GM19452 (cell line): Measurements from ENCODE around the gene RBPMS2.
"Not testable (repeated sequence)": the region's sequence is repeated elsewhere in the genome, so short reads cannot be mapped to it uniquely, and the experiment has no call there.

Source experiments
- ATAC-seq: cut with Tn5 transposase; IDR thresholded peaks from one replicate; pipeline ENCODE4 v1.9.1; 2021; ENCODE audit not compliant: unreplicated experiment

The RBPMS2 gene

DNA sequence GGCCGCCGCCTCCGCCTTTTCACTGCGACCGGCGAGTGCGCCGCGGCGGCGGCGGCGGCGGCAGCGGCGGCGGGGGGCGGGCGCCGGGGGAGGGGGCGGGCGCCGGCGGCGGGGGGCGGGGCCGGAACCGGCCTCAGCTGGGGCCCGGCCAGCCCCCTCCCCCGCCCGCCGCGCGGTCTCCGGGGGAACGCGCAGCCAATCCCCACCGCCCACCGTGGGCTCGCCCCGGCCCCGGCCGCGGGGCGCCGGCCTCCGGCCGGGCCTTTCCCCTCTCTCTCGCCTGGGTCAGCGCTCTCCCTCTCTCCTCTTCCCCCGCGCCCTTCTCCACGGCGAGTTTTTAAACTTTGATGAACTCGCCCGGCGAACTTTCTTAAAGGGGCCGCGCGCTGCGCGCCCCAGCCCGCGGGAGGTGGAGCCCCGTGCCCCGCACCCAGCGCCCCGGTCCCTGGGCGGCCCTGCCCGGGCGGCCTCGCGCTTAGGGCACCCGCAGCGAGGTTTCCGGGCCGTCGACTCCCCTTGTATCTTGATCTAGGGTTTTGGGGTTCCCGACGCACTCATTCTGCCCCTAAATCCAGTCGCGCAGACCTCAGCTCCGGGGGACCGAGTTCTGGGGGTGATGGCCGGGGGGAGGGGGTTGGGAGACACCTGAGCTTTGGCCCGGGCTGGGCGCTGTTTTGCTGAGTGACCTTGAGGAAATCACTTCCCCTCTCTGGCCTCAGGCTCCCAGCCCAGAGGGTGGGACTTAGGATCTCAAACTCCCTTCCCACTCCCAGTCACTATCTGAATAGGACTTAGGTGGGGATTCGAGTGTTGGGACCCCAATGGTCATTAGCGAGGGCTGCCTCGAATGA is at the start of gene RBPMS2:
Gene RBPMS2 (minus strand): TSS at position 39 of the 851 bp plus-strand sequence. CDS start 270 bp downstream, outside the sequence.
- no peak for ATAC-seq

DNA sequence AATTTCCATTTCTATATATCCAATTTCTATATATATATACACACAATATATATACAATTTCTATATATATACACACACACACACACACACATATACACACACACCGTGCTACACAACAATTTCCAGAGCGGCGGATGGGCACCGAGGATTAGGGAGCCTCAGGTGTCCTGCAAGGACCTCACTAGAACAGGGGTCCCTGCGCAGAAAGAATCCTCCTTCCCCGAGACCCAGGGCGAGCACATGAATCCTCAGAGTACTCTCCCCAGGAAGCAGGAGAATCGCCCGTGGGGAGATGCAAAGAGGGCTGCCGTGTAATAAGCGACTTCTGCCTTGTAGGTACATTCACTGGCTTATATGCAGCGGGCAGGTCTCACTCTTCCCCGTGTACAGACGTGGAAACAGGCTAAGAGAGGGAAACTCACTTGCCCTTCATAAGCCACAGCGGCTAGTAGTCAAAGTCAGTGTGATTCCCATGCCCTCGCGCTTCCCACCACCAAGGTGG is 49.6 kb upstream of the RBPMS2 start:
- peak; percentile 7 for ATAC-seq

DNA sequence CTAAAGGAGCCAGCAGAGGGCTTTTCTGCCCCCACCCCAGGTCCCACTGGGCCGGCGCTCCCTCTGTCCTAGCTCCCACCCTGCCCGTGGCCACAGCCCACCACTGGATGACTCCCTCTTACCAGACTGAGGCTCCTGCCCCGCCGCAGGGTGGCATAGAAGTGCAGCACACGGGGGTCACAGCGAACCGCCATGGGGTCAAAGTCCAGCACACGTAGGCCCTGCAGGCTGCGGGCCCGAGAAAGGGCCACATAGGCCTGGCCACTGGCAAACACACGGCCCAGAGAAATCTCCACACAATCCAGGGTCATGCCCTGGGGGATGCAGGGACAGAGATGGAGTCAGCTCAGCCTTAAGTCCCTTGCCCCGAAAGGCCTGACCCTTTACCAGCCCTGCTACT is 41.1 kb upstream of the RBPMS2 start:
- ATAC-seq: no peak

- not testable (repeated sequence) for ATAC-seq
These were observed 39.6 kb upstream of the RBPMS2 start for GRCh38 chr15:64814965-64815364.

- not testable (repeated sequence) for ATAC-seq
These were observed 38.9 kb upstream of the RBPMS2 start for GRCh38 chr15:64814283-64814682.

DNA sequence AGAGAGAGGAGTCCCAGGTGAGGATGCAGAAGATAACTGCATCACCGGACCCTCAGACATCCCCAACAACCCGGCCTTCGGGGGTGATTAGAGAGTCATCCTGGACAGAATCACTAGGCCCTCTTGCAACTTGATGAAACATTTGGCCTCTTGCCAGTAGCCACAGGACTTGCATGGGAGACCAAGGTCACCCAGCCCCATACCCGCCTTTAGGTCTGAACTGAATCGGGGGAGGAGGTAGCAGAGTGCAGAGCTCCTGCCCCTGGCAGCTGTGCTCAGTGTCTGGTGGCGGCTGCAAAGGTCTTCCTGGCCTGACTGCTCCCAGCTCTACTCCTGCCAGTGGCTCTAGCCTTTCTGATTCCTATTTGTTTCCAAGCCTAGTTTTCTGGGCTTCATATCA is 37.7 kb upstream of the RBPMS2 start:
- ATAC-seq: peak; percentile 66

DNA sequence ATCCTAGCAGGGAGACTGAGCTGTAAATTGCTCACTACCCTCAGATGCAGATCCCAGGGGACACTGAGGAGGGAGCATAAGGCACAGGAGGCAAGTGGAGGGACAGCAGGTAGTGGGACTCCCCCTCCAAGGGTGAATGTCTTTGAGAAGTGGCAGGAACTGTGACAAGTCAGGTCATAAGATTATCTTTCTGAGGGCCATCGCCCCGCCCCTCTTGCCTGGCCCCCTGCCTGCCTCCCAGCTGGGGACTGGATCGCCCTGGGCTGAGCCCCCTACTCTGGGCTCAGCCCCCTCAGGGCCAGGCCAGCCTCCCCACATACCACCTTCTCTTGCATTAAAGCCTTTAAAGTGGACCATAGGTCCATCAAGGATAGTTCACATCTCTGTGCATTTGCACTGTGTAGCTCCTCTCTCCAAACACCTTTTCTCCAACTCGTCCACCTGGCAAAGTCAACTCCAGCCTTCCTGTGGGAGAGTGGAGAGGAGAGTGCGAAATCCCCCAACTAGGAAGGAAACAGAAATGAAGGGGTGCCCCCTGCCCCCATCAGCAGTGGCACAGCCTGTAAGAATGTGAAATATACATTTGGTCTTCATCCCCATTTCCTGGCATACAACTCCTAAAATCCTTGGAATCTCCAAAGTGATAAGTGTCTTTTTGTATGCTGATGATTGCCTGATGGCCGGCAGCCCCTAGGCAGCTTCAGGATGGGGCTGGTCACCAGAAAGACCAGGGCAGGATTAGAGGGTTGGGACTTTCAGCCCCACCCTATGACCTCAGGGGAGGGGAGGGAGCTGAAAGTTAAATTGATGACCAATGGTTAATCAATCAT is 35.3 kb upstream of the RBPMS2 start:
- no peak for ATAC-seq

GRCh38 chr15:64809649-64810496 is 34.5 kb upstream of the RBPMS2 start:
- no peak for ATAC-seq

DNA sequence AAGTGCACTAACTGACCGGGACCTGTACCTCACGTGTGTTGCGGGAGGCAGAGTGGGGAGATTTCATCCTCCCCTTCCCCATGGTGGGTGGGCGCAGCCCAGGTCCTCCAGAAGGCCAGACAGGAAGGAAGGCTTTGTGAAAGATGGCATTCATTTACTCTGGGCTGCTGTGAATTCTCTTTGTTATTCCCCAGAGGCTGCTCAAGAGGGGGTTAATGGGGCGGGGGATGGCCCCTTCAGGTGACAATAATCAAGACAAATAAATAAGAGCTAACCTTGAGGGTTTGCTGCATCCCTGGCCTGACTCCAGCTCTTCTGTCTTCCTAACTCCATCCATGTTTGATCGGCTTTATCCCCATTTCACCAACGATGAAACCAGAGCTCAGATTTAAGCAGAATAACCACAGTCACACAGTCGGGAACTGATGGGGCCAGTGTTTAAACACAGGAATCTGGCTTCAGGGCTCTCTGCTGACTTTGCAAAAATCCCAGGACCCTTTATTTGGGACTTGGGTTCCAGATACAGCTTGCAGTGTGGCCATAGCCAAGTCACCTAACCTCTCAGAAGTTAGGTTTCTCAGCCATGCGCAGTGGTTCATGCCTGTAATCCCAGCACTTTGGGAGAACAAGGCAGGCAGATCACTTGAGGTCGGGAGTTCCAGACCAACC is 33.5 kb upstream of the RBPMS2 start:
- no peak for ATAC-seq

DNA sequence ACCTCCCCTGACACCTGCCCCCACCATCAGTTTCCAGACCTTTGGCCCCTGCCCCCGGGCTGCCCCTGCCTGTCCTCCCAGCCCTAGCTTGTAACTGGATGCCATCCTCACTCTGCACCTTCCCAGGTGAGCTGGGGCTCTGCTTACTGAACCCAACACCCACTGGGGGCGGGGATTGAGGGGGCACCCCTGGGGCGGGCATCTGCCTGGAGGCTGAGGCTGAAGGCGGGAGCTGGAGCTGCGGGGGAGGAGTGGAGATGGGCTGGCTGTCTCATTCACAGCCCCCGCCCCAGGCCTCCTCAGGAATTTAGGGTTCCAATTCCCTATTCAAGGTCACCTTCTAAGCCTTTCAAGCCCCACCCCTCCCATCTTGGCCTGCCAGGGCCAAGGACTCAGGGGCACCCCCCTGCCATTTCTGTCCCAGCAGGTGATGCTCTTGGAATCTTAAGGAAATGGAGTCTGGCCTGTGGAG is 32.4 kb upstream of the RBPMS2 start:
- ATAC-seq: no peak

DNA sequence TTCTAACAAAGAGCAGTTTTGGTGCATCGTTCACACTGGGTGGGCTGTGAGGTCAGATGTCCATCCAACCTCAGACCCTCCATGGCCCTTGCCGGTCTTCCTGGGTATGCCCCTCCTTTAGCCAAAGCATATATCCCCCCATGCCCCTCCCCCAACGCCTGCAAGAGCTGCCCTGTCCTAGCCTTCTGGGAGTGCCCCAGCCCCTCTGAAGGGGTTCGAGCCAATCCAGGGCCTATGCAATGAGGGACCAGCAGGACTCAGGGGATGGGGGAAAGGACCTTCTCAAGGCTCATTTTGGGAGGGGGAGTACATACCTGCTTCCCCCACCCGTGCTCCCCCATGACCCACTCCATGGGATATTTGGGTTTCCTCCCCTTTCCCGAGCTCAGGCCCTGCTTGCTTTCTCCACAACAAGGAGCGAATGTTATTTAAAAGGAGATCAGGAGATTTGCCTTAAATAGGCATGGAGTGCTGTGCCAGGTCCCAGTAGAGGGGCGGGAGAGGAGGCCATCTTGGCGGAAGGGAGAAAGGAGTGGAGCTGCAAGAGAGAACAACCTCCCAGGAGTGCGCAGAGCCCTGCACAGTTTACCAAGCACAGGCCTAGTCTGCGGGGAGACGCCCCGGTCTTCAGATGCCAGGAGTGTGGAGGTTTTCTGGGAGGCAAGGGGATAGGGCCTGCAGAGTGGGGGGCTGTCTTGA is 31.8 kb upstream of the RBPMS2 start:
- no peak for ATAC-seq

GRCh38 chr15:64806509-64806908 is 31.1 kb upstream of the RBPMS2 start:
- no peak for ATAC-seq

- no peak for ATAC-seq
These were observed 29.2 kb upstream of the RBPMS2 start for GRCh38 chr15:64804619-64805018.

DNA sequence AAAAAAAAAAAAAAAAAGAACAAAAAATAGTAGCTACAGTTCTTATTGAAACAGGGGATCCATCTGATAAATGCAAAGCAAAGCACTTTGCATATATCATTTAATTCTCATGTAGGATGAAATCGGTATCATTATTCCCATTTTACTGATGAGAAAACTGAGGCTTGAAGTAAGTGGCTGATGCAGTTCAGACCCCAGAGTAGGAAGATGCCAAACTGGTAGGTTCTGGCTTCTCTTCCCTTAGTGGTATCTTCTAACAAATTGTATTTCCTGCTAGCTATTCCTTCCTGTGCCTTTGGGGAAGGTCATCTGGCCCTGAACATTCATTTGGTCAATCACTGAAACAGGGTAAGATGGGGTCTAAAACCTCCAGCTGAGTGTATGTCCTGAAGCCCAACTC is 28.1 kb upstream of the RBPMS2 start:
- ATAC-seq: no peak

GRCh38 chr15:64800476-64800875 is 25.1 kb upstream of the RBPMS2 start:
- no peak for ATAC-seq

- ATAC-seq: not testable (repeated sequence)
These were observed 23.5 kb upstream of the RBPMS2 start for GRCh38 chr15:64798905-64799304.

- not testable (repeated sequence) for ATAC-seq
These were observed 20.5 kb upstream of the RBPMS2 start for GRCh38 chr15:64795921-64796320.

GRCh38 chr15:64795299-64795698 is 19.9 kb upstream of the RBPMS2 start:
- not testable (repeated sequence) for ATAC-seq

DNA sequence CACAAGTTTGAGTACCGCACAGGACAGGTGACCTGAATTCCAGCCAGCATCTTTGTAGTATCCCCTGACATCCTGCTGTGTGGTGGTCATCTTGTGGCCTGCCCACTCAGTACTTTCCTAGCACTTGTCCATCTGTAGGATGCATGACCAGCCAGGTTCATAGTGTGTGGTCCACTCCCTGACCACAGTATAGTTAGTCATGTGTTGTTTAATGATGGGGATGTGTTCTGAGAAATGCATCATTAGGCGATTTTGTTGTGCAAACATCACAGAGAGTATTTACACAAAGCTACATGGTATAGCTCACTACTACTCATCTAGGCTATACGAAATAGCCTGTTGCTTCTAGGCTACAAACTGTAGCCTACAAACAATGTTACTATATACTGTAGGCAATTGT is 16.9 kb upstream of the RBPMS2 start:
- ATAC-seq: no peak

GRCh38 chr15:64791401-64791800 is 16.0 kb upstream of the RBPMS2 start:
- ATAC-seq: no peak
